Stimulated activated naive CD8-positive, alpha-beta T cell treated with anti-CD3 and anti-CD28 coated beads, Interleukin-15, amount 100 ng/mL, for 72 hours (primary cell): ENCODE measurements around the gene COPZ1.
"Not testable (repeated sequence)": the region's sequence is repeated elsewhere in the genome, so short reads cannot be mapped to it uniquely, and the experiment has no call there.

Experiments used
- ATAC-seq: fragments of 150-1000 bp; cut with Tn5 transposase; 2 replicates; pipeline ENCODE4 v1.10.0; 2021; ENCODE audit warnings: mild to moderate bottlenecking, moderate library complexity
- DNase-seq, 2 donors: peaks; one replicate each; pipeline ENCODE4 v3.0.0; 2021 to 2022
- H3K27ac Mint-ChIP-seq, 2 donors: one replicate each; pipeline ENCODE4 v1.8.0; 2022; ENCODE audit warnings: mild to moderate bottlenecking in 2 of 2, mixed read lengths in 2 of 2, moderate library complexity in 2 of 2
- H3K27me3 Mint-ChIP-seq: one replicate; pipeline ENCODE4 v1.8.0; 2022; ENCODE audit warnings: mixed read lengths
- H3K4me1 Mint-ChIP-seq: one replicate; pipeline ENCODE4 v1.8.0; 2022; ENCODE audit warnings: mild to moderate bottlenecking, mixed read lengths
- H3K4me3 Mint-ChIP-seq, 2 donors: one replicate each; pipeline ENCODE4 v1.8.0; 2022; ENCODE audit warnings: mild to moderate bottlenecking in 2 of 2, mixed read lengths in 2 of 2, moderate library complexity in 1 of 2
- H3K9me3 Mint-ChIP-seq, 2 donors: one replicate each; pipeline ENCODE4 v1.8.0; 2022; ENCODE audit warnings: mixed read lengths in 2 of 2

Gene COPZ1

GRCh38 chr12:54341378-54342300, 16.7 kb downstream of the COPZ1 start:
- Mint-ChIP-seq H3K4me3 (no peak overlapping the region), H3K4me1 (no peaks in the 10 kb centered on the region), H3K9me3 (no peaks in the 10 kb centered on the region), H3K27me3 (no peaks in the 10 kb centered on the region), H3K27ac (peak overlapping the region in 1 of 2 donors; percentile 81)
- ATAC-seq = no peak
- DNase-seq = no peak

DNA sequence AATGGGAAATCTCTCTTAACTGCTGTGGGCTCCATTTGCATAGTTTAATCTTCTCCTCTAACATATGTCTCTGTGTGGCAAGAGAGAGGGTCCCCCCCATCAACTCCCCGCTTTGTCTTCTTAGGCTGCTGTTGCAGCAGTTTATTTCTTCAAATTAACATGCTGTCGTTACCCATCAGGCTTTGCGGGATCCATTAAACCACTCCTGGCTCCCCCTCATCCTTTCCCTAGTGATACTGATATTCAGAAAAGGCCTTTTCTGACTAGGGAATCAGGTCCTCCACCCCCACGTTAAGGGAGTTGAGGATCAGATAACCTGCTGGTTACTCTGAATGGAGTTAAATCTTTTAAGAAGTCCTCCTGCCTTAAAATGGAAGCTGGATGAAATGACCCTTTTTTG, 24.1 kb downstream of the COPZ1 start:
- Mint-ChIP-seq H3K4me1 (peaks cover 24% of the 10 kb centered on the region), H3K9me3 (no peaks in the 10 kb centered on the region), H3K4me3 (no peak overlapping the region), H3K27ac (no peak overlapping the region), H3K27me3 (no peaks in the 10 kb centered on the region)
- ATAC-seq (no peak), DNase-seq (no peak)

GRCh38 chr12:54349679-54350078, 24.7 kb downstream of the COPZ1 start:
- Mint-ChIP-seq H3K4me3 (no peak overlapping the region), H3K9me3 (no peaks in the 10 kb centered on the region), H3K27me3 (no peaks in the 10 kb centered on the region), H3K27ac (no peak overlapping the region), H3K4me1 (peaks cover 24% of the 10 kb centered on the region)
- ATAC-seq (no peak), DNase-seq (no peak)

- Mint-ChIP-seq H3K9me3 (no peaks in the 10 kb centered on the region), H3K4me3 (no peak overlapping the region), H3K27ac (no peak overlapping the region), H3K4me1 (peaks cover 24% of the 10 kb centered on the region), H3K27me3 (no peaks in the 10 kb centered on the region)
- ATAC-seq (no peak), DNase-seq (no peak)
These were observed 25.8 kb downstream of the COPZ1 start for GRCh38 chr12:54350743-54351142.

DNA sequence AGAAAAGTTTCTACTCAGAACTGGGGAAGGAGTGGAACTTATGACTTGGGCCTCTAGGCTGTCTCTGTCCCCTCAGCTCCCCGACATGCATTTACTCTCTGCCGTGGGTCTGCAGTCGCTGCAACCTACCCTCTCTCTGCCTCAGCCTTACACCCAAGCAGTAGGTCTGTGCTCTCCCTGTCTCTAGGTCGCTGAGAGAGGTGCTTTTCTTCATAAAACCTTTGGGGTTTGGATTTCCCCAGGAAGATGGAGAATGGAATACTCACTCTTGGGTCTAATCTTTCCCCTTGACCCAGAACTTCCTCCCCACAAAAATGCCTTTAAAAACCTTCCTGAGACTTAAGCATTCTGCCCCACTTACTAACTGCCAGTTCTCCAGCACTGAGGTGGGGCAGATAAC, 26.4 kb downstream of the COPZ1 start:
- H3K9me3 Mint-ChIP-seq = no peaks in the 10 kb centered on the region
- DNase-seq (no peak), ATAC-seq (no peak)
- H3K27ac Mint-ChIP-seq = no peak overlapping the region
- peaks cover 24% of the 10 kb centered on the region for H3K4me1 Mint-ChIP-seq
- no peaks in the 10 kb centered on the region for H3K27me3 Mint-ChIP-seq
- H3K4me3 Mint-ChIP-seq = no peak overlapping the region

DNA sequence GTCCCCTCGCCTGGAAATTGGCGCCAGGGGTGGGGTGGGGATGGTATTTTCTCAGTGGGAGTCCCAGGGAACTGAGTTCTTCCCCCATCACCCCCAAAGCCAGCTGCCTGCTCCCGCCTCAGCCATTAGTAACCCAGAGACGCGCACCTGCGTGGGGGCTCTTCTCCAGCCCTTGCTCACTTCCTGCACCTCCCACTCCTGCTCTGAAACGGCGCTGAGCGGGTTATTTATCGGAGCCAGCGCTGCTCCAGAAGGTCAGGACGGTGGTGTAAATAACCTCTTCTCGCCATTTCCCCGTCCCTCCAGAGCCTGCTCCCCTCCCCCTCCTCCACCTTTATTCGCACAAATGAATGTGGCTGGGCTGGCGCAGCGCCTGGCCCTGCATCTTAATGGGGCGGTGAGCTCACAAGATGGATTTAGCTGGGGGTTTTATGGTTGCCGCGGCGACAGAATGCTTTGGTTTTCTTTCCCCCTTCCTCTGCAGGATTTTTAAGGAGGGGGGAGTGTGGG, 27.1 kb downstream of the COPZ1 start:
- Mint-ChIP-seq H3K9me3 (no peaks in the 10 kb centered on the region), H3K27ac (peak overlapping the region; percentile 15 to 88), H3K4me1 (peaks cover 24% of the 10 kb centered on the region), H3K27me3 (no peaks in the 10 kb centered on the region), H3K4me3 (peak overlapping the region; percentile 64 to 78)
- no peak for DNase-seq
- peak; percentile 73 for ATAC-seq

DNA sequence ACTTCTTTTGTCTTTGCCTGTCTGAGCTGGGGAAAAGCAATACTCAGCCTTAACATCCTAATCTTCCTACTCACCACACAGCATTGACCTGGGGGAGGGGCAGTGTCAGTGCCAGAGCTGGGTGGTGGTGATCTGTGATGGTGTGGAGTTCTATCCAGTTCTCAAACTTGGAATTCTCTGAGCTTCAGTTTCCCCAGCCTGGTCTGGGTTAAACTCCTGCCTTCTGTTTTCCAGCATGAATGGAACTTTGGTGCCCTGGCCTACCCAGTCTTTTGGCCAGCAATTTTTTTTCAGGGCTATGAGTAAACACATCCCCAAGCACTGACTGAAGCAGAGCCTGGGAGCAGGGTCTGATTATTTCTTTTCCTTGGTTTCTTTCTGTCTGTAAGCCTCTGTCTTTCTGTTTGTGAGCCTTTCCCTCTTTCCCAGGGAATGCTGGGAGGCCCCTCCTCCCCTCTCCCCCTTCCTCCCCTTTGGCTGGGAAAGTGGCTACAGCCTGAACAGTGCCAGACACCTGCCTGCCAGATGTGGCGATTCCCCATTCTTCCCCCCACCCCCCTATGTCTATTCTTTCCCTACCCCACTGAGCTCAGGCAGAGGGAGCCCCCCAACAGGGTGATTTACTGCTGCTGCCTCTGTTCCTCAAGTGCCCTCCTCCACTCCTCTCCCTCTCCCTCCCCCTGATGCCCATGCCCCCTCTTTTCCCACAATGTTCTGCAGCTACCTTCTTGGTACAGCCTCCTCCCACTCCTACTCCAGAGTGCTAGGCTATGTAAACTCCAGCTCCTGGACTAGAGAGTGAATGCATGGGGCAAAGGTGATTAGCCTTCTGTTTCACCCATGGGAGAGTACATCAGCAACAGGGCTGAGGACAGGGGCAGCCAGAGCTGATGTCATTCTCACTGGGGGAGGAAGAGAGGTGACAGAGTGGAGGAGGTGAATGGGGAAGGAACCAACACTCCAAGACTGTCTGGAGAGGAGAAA, 28.3 kb downstream of the COPZ1 start:
- Mint-ChIP-seq H3K27ac (peak overlapping the region in 1 of 2 donors; percentile 44), H3K27me3 (no peaks in the 10 kb centered on the region), H3K4me3 (peak overlapping the region in 1 of 2 donors; percentile 78), H3K9me3 (no peaks in the 10 kb centered on the region), H3K4me1 (peaks cover 24% of the 10 kb centered on the region)
- DNase-seq = no peak
- ATAC-seq = no peak

DNA sequence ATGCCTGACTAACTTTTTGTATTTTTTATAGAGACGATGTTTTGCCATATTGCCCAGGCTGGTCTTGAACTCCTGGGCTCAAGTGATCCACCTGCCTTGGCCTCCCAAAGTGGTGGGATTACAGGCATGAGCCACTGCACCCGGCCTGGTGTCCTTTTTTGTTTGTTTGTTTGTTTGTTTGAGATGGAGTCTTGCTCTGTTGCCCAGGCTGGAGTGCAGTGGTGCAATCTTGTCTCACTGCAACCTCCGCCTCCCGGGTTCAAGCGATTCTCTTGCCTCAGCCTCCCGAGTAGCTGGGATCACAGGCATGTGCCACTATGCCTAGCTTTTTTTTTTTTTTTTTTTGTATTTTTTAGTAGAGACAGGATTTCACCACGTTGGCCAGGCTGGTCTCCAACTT, 29.3 kb downstream of the COPZ1 start:
- H3K27ac Mint-ChIP-seq, H3K4me3 Mint-ChIP-seq, H3K27me3 Mint-ChIP-seq, DNase-seq, H3K9me3 Mint-ChIP-seq, ATAC-seq: not testable (repeated sequence)
- H3K4me1 Mint-ChIP-seq = peaks cover 24% of the 10 kb centered on the region

- H3K4me3 Mint-ChIP-seq = no peak overlapping the region
These were observed 30.3 kb downstream of the COPZ1 start for GRCh38 chr12:54355104-54355815.

GRCh38 chr12:54356228-54356627, 31.3 kb downstream of the COPZ1 start:
- Mint-ChIP-seq H3K9me3 (no peaks in the 10 kb centered on the region), H3K27me3 (no peaks in the 10 kb centered on the region), H3K4me1 (peaks cover 32% of the 10 kb centered on the region), H3K27ac (no peak overlapping the region), H3K4me3 (no peak overlapping the region)
- no peak for DNase-seq
- ATAC-seq = no peak

More at GRCh38 chr12:54355104-54355815, 30.3 kb downstream of the COPZ1 start:
- H3K27ac Mint-ChIP-seq = peak overlapping the region in 1 of 2 donors; percentile 51
- no peak for DNase-seq
- H3K4me1 Mint-ChIP-seq = peaks cover 24% of the 10 kb centered on the region
- H3K9me3 Mint-ChIP-seq = no peaks in the 10 kb centered on the region
- H3K27me3 Mint-ChIP-seq = no peaks in the 10 kb centered on the region
- no peak for ATAC-seq

DNA sequence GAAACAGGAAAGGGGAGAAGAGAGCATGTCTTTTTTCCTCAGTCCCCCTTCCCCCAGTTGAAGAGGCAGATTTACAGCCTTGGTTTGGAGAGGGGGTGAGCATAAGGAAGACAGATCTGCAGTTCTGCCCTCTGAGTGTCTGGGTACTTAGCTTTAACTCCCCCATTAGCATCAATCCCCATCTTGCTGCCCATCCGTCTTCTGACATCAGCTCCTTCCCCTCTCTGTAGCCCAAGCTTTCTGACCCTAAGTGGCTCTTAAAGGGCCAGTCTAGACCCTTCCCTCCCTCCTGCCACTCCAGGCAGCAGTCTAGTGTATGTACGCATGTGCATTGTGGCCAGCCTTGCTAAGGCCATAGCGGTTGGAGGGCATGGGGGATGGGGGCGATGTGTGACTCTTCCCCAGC, 32.0 kb downstream of the COPZ1 start:
- no peak for ATAC-seq
- Mint-ChIP-seq H3K27me3 (no peaks in the 10 kb centered on the region), H3K4me3 (no peak overlapping the region), H3K4me1 (peaks cover 24% of the 10 kb centered on the region), H3K27ac (no peak overlapping the region), H3K9me3 (no peaks in the 10 kb centered on the region)
- no peak for DNase-seq

DNA sequence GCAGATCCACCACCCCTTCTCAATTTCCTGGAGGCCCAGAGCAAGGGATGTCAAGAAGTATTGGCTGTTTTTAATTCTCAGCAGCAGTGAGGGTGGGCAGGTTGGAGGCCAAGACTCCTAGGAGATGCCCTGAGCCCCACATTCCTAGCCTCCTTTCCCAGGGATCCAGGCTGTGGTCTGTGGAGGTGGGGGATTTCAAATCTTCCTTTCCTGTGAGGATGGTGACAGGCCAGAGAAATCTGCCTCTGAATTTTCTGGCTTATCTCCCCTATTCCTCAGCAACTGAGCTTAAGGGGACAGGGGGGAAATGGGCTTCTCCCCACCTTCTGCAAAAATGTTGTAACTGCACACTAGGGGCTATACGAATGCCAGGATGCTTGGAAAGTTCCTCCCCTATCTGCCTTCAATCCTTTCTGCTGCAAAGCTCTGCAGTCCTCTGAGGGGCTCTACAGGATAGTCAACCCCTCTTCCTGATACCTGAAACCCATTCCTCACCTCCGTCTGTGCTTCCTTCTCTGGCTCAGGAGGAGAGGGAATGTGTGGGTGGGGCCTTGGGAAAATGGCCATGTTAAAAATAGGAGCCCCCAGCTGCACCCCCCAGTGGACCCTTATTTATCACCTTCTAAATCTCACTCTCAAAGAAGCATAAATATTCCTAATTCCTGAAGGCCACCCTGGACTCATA, 32.7 kb downstream of the COPZ1 start:
- no peak overlapping the region for H3K4me3 Mint-ChIP-seq
- H3K27me3 Mint-ChIP-seq = no peaks in the 10 kb centered on the region
- no peak overlapping the region for H3K27ac Mint-ChIP-seq
- ATAC-seq = no peak
- no peak for DNase-seq
- H3K4me1 Mint-ChIP-seq = peaks cover 17% of the 10 kb centered on the region
- H3K9me3 Mint-ChIP-seq = no peaks in the 10 kb centered on the region

DNA sequence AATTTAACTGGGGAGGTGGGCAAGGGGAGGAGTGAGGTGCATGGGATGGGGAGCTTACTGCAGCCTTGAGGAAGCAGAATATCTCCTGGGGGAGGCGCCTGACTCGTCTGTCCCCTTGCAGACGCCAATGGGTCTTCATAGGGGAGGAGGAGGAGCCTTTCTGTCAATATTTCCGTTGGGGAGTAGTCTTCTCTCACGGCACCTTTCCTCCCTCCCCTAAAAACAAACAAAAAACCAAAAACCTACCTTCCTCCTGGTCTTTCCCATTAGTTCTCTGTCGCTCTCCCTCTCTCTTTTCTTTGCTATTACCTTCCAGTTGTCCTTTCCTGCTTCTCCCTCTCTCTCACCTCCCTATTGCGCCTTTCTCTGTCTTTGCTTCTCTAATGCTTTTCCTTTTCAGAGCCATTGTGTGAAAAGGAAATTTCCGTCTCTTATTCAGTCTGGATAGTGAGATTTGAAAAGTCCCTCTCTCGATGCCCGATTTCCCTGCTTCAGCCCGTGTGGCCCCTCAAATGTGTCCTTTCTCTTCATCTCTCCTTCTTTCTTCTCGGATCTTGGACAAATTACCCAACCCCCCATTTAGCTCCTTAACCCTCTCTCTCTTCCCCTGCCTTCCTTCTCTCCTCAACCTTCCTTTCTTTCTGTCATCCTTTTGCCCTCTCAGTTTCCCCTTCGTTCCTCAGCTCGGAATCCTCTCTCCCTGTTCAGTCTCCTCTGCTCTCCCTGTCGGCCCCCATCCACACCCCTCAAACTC, 33.4 kb downstream of the COPZ1 start:
- Mint-ChIP-seq H3K27ac (no peak overlapping the region), H3K9me3 (no peaks in the 10 kb centered on the region), H3K4me1 (peaks cover 15% of the 10 kb centered on the region), H3K4me3 (no peak overlapping the region), H3K27me3 (no peaks in the 10 kb centered on the region)
- DNase-seq (peak in 1 of 2 donors; percentile 47), ATAC-seq (no peak)
